ENCODE results near the gene OR5P2.
"Not testable (repeated sequence)": the region's sequence is repeated elsewhere in the genome, so short reads cannot be mapped to it uniquely, and the experiment has no call there.

Gene OR5P2, protein sequence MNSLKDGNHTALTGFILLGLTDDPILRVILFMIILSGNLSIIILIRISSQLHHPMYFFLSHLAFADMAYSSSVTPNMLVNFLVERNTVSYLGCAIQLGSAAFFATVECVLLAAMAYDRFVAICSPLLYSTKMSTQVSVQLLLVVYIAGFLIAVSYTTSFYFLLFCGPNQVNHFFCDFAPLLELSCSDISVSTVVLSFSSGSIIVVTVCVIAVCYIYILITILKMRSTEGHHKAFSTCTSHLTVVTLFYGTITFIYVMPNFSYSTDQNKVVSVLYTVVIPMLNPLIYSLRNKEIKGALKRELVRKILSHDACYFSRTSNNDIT
- total RNA-seq = 0 reads per million in 3 experiments

DNA sequence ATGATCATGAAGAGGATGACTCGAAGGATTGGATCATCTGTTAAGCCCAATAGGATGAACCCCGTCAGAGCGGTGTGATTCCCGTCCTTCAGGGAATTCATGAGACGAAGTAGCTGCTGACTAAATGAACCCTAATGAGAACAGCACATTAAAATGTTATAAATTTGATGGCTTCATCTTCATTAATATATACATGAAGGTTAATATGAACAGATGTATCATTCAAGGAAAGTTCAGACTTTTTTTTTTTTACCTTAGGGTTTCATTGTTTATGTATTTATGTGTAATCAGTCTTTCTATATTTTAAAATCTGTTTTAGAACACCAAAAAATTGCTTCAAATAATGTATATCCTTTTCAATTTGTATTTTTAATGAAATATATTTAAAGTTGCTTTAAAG, at the start of gene OR5P2:
OR5P2 (minus strand) TSS at position 101 of the 400 bp plus-strand sequence; CDS start at position 101, 0 bp downstream.
- no peak for DNase-seq

GRCh38 chr11:7846003-7846402, 49.3 kb upstream of the OR5P2 start:
- DNase-seq = no peak

GRCh38 chr11:7844986-7845385, 48.2 kb upstream of the OR5P2 start:
- DNase-seq = no peak

- DNase-seq = no peak
Measured at GRCh38 chr11:7844521-7844920, 47.8 kb upstream of the OR5P2 start.

DNA sequence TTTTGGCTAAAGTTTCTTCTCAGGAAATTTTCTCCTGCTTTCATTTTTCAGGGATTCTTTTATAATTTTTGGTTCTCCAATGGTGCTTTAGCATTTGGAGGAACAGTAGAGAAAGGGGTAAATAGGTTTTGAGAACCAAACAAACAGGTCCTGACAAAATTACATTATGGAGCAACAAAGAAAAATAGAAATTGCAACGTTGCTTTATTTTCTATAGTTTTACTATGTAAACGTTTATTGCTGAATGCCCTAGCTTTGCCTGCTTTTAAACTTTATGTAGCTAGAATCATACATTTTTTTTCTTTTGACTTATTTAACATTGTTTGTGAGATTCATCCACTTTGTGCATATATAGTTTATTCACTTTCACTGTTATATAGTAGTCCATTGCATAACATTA, 43.8 kb upstream of the OR5P2 start:
- DNase-seq = no peak

DNA sequence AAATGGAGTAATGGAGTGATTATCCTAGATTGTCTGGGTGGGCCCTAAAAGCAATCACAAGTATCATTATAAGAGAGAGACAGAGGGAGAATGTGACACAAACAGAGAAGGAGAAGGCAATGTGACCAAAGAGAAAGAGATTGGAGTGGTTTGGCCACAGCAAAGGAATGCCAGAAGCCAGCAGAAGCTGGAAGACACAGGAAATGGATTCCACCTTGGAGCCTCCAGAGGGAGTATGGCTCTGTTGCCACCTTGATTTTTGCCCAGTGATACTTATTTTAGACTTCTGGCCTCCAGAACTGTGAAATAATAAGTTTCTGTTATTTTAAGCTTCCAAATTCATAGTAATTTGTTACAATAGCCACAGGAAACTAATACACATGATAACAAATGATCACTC, 36.8 kb upstream of the OR5P2 start:
- no peak for DNase-seq

GRCh38 chr11:7830740-7831139, 34.0 kb upstream of the OR5P2 start, which contains the start of gene OR5P3:
OR5P3 (minus strand) TSS chr11:7830840.
- no peak for DNase-seq

DNA sequence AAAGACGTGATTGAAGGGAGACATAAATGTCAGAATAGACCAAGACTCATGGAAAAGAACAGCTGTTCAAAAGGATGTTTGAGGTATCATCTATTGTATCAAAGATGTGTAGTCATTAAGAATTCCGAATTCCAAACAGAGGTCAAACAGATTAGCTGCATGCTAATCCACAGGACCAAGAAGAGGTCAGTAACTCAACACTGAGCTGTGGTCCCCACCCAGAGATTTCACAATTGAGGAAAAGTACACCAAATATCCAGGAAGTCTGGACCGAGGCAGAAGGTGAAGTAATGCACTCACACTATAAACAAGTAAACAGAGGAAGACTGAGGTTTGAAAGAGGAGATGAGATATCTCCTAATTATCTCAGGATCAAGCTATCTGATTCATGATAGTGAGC, 29.6 kb upstream of the OR5P2 start:
- DNase-seq = no peak

DNA sequence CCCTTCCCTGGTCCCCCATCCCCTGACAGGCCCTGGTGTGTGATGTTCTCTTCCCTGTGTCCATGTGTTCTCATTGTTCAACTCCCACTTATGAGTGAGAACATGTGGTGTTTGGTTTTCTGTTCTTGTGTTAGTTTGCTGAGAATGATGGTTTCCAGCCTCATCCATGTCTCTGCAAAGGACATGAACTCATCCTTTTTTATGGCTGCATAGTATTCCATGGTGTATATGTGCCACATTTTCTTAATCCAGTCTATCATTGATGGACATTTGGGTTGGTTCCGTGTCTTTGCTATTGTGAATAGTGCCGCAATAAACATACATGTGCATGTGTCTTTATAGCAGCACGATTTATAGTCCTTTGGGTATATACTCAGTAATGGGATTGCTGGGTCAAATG, 23.7 kb upstream of the OR5P2 start:
- not testable (repeated sequence) for DNase-seq

DNA sequence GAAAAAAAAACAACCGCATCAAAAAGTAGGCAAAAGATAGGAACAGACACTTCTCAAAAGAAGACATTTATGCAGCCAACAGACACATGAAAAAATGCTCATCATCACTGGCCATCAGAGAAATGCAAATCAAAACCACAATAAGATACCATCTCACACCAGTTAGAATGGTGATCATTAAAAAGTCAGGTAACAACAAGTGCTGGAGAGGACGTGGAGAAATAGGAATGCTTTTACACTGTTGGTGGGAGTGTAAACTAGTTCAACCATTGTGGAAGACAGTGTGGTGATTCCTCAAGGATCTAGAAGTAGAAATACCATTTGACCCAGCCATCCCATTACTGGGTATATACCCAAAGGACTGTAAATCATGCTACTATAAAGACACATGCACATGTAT, 18.2 kb upstream of the OR5P2 start:
- not testable (repeated sequence) for DNase-seq

DNA sequence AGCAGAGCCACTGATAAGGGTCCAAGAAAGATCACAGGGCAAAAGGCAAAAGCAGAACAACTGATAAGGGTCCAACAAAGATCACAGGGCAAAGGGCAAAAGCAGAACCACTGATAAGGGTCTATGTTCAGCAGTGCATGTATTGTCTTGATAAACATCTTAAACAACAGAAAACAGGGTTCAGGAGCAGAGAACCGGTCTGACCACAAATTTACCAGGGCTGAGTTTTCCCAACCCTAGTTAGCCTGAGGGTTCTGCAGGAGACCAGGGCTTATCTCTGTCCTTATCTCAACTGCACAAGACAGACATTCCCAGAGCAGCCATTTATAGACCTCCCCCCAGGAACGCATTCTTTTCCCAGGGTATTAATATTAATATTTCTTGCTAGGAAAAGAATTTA, 13.6 kb upstream of the OR5P2 start:
- DNase-seq = not testable (repeated sequence)

DNA sequence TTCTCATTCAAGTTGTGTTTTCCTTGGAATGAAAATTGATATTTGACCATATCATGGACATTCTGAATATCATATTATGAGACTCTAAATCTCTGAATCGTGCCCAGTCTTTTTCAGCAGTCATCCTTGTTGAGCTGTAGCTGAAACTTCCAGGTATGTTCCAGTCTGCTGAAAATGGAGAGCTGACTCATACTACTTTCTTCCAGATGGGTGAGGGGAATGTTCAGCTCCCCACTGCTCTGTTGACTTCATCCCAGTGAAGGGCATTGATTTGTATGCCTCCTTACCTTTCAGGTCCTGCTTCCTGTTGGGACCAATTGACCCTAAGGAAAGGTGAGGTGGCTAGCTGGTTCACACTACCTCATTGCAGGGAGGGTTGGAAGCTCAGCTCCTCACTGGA, 3.5 kb downstream of the OR5P2 start:
- no peak for DNase-seq

DNA sequence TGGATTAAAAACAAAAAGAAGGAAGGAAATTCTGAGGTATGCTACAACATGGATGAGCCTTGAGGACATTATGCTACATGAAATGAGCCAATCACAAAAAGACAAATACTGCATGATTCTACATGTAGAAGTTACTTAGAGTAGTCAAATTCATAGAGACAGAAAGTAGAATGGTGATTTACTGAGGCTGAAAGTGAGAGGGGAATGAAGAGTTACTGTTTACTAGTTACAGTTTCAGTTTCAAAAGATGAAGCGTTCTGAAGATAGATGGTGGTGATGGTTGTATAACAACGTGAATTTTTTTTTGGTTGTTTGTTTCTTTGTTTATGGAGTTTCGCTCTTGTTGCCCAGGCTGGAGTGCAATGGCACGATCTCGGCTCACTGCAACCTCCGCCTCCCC, 9.5 kb downstream of the OR5P2 start:
- no peak for DNase-seq

DNA sequence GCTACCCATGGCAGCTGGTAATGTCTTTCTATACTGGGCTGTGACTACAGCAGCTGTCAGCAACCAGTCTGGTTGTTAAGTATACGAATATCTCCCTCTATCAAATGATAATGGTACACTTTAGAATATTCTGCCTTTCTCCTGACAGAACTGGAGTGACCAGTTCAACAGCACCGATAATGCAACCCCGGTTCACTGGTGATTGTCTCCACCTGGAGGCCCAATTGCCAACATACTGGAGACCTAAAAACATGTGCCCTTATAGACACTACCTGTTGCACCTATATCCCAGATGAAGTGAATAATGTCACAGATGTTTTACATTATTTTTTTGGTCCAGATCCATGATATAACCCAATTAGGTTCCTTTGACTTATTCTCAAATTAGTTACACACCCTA, 21.1 kb downstream of the OR5P2 start:
- DNase-seq = no peak

DNA sequence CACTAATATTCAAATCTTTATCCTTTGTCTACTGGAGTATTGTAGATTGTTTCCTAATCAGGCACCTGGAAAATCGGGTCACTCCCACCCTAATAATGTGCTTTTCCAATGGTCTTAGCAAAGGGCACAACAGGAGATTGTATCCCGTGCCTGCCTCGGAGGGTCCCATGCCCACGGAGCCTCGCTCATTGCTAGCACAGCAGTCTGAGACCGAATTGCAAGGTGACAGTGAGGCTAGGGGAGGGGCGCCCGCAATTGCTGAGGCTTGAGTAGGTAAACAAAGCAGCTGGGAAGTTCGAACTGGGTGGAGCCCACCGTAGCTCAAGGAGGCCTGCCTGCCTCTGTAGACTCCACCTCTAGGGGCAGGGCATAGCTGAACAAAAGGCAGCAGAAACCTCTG, 32.4 kb downstream of the OR5P2 start:
- not testable (repeated sequence) for DNase-seq

GRCh38 chr11:7759010-7759409, 37.7 kb downstream of the OR5P2 start:
- no peak for DNase-seq

- no peak for DNase-seq
Measured at GRCh38 chr11:7749456-7749855, 47.3 kb downstream of the OR5P2 start.

Measured in central memory CD4-positive, alpha-beta T cell (primary cell).